ENCODE data around the gene CNTNAP5.

Gene CNTNAP5

GRCh38 chr2:124180635-124181034, 155.5 kb downstream of the CNTNAP5 start:
- TF ChIP-seq CTCF (IDR thresholded peaks at IDR 0.05; ENCODE audit: control insufficient read depth, extremely low read depth, insufficient read depth) = no peak
- no peak for DNase-seq (ENCODE audit: low read depth)
- no peak overlapping the region for H3K4me3 ChIP-seq (ENCODE audit: low read depth, low read length)

DNA sequence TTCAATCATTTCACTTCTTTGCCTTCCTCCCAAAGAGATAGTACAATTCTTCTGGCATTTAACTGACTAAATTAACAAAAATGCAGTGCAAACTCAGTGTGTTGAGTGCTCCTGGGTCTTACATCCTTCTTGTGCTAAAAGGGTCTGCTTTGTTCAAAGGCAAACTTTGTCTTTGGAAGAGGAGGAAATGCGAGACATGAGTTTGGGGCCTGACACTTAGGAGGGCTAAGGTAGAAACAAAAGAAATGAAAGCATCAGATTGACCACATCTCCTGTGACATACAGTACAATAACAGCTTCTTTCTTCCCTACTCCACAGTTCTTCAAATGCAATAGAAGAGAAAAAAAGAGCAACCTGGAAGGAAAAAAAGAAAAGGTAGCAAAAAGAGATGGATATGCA, 161.7 kb downstream of the CNTNAP5 start:
- no peak for DNase-seq (ENCODE audit: low read depth)
- TF ChIP-seq CTCF (IDR thresholded peaks at IDR 0.05; ENCODE audit: control insufficient read depth, extremely low read depth, insufficient read depth) = no peak
- no peak overlapping the region for H3K4me3 ChIP-seq (ENCODE audit: low read depth, low read length)

GRCh38 chr2:124187948-124188347, 162.9 kb downstream of the CNTNAP5 start:
- no peak for DNase-seq (ENCODE audit: low read depth)
- no peak overlapping the region for H3K4me3 ChIP-seq (ENCODE audit: low read depth, low read length)
- TF ChIP-seq CTCF (IDR thresholded peaks at IDR 0.05; ENCODE audit: control insufficient read depth, extremely low read depth, insufficient read depth) = no peak

DNA sequence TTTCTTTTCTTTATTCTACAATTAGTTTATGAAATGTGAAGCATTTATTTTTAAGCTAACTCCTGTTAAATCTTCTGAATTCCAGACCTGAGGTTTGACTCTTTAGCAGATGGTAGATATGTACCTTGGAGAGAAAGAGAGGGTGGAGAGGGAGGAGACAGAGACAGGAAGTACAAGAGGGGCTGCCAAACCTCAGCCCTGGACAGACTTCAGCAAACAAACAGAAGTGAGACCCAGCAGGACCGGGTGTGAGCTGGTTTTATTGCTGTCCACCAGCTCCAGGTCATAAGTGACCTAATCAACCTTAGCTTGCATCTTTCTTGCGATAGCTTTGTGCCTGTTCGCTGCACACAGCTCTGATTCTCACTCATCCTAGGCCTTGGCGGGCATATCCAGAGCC, 168.6 kb downstream of the CNTNAP5 start:
- H3K4me3 ChIP-seq (ENCODE audit: low read depth, low read length) = no peak overlapping the region
- peak; percentile 79 for DNase-seq (ENCODE audit: low read depth)
- no peak for TF ChIP-seq CTCF (IDR thresholded peaks at IDR 0.05; ENCODE audit: control insufficient read depth, extremely low read depth, insufficient read depth)

DNA sequence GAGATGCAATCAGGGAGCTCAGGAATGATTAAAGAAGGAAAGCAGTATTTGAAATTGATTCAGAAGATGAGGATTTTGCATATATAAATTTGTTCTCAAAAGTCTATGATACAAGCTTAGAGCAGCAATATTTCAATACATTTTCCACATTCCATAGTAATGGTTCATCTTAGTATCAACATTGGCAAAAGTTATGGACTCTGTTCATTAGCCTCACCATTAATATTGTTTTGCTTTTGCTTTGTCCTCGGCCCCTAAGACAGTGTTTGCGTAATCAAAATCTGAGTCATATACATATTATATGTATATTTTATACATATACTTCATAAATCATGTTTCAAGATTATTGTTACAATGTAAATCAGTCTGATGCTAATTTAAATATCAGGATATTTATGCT, 176.6 kb downstream of the CNTNAP5 start:
- no peak for DNase-seq (ENCODE audit: low read depth)
- TF ChIP-seq CTCF (IDR thresholded peaks at IDR 0.05; ENCODE audit: control insufficient read depth, extremely low read depth, insufficient read depth) = no peak

DNA sequence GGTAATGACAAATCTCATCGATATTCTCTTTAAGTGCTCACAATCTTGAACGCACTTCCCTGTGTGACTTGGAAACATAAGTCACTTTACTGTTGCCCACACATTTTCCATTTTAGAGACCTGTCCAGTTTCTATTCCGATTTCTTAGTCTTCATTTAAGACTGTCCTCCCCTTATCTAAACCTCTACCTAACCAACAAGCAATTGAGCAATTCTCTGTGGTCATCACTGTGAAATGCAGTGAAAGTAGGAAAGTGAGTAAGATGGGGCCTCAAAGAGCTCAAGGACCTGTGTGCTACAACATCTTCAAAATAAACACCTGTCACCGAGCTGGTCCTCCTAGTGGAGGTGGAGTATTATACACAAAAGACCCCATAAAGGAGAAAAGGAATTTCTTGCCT, 184.4 kb downstream of the CNTNAP5 start:
- H3K4me3 ChIP-seq (ENCODE audit: low read depth, low read length) = no peak overlapping the region

More for the DNA sequence above, 176.6 kb downstream of the CNTNAP5 start:
- H3K4me3 ChIP-seq (ENCODE audit: low read depth, low read length) = no peak overlapping the region

More for the DNA sequence above, 184.4 kb downstream of the CNTNAP5 start:
- TF ChIP-seq CTCF (IDR thresholded peaks at IDR 0.05; ENCODE audit: control insufficient read depth, extremely low read depth, insufficient read depth) = no peak
- no peak for DNase-seq (ENCODE audit: low read depth)
